Activated T-helper 1 cell treated with Interleukin-2 at 50 U/mL for 16 hours (primary cell): ENCODE results near the gene PDE10A.
"Not testable (repeated sequence)": the region's sequence is repeated elsewhere in the genome, so short reads cannot be mapped to it uniquely, and the experiment has no call there.

Experiments
- DNase-seq: peaks from one replicate; pipeline ENCODE4 v3.0.0-alpha.2; 2020; ENCODE audit warnings: low read depth

The PDE10A gene

DNA sequence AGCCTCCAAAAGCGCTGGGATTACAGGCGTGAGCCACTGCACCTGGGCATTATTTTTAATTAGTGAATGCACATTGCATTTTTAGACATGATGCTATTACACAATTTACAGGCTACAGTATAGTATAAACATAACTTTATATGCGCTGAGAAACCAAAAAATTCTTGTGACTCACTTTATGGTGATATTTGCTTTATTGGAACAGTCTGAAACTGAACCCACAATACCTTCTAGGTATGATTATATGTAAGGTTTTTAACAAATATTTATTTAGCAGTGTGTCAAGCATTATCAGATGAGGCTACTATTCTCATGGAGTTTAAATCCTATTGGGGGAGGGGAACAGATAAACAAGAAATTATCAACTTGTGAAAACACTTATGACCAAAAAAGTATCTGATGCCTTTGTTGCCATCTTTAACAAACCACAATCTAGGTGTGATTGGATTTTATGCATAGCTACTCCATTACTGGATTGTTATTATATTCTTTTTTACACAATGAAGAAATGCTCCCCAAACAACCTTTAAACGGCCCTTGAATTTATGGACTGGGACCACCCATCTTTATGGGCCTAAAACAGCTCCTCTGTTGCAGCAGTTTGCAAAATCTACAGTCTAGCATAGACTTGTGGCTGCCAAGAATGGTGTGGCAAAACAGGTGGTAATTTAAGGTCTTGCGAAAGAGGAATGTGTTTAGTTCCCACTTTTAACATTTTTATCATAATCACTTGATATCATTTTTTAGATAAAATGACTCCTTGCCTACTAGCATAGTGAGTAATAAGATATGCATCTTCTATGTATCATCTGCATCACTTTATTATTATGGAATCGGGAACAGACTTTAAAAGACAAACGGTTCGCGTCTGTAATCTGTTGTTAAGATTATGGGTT lies 194.5 kb downstream of the PDE10A start:
- no peak for DNase-seq

DNA sequence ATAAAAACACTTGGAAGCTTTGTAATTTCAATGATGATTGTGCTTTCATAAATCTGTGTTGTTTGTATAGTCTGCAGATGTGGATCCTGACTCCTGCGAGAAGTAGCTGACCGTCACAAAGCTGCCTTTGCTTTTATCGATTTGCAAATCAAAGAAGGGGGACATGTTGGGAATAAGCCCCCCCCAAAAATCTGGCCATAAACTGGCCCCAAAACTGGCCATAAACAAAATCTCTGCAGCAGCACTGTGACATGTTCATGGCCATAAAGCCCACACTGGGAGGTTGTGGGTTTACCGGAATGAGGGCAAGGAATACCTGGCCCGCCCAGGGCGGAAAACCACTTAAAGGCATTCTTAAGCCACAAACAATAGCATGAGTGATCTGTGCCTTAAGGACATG lies 199.5 kb downstream of the PDE10A start:
- not testable (repeated sequence) for DNase-seq

DNA sequence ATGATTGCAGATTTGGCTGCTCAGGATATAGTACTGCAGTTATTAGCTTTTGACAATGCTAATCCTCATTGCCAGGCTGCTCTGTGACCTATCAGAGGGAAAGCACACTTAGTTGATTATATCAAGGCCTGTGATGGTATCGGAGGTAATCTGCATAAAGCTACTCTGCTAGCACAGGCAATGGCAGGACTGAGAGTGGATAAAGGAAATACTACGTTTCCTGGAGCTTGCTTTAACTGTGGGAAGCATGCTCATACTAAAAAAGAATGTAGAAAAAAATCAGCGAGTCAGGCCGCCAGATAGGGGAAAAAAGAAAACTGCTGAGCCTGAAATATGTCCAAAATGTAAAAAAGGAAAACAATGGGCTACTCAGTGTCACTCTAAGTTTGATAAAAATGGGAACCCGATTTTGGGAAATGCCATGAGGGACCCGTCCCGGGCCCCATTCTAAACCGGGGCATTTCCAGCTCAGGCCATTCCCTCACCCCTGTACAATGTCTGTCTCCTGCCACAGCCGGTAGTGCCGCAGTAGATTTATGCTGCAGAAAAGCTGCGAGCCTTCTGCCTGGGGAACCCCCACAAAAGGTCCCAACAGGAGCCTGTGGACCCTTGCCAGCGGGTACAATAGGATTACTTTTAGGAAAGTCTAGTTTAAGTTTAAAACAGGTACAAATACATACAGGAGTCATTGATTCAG lies 203.3 kb downstream of the PDE10A start:
- DNase-seq: not testable (repeated sequence)

DNA sequence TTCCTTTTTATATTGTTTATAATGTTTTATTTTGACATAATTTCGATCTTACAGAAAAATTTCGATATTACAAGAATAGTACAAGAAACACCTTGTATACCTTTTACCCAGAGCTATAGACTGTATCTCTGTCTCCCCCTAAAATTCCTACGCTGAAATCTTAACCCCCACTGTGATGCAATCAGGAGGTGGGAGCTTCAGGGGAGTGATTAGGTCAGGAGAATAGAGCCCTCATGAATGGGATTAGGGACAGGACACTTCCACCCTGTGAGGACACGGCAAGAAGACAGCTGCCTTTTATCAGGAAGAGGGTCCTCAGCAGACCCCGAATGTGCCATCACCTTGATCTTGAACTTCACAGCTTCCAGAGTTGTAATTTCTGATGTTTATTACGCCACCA lies 204.9 kb downstream of the PDE10A start:
- no peak for DNase-seq

DNA sequence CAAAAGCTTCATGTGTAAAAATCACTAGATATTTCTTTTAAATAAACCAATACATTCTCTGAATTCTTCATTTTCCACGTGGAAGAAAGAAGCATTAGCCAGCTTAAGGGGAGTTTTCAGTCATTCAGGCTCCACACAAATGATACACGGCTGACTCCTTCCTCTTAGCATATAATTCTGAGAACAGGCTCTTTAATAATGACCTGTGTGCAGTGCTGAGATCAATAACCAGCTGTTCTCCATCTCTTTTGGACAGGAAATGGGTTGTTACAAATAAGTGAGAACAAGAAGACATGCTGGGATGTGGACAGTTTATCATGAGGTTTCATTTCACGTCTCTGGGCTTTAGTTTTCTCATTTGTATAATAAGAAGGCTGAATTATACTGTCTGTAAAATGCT lies 206.8 kb downstream of the PDE10A start:
- no peak for DNase-seq

DNA sequence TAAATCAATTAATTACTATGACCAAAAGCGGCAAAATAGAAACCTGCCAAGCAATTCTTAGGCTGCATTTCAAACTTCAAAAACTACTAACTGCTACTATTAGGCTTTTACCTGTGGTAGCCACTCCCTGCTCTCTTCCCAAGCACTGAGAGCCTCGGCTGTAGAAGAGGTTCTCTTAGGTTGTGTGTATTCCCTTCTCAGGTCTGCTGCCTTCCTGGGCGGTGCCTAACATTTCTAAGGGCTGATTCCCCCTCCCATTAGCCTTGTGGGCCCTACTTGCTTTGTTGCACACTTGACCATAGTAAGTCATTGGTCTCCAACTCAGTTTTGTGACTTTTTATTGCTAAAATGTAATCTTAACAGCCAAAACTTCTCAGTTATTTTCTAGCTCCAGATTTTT lies 207.6 kb downstream of the PDE10A start:
- no peak for DNase-seq

DNA sequence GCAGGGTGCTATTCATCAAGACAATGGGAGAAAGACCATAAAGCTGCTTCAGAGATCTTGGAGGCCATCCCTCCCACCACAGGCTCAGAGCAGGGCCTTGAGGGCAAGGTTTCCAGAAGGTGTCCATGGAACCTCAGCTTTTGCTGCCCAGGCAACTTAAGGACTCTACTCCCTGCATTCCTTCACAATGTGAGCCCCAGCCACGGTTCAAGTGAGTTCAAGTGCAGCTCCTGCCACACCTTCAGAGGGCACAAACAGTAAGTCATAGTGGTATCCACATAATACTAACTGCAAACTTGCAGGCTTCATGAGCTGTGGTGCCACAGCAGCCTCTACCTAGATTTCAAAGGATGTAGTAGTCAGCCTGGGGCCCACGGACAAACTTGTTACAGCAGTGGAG lies 209.6 kb downstream of the PDE10A start:
- no peak for DNase-seq

DNA sequence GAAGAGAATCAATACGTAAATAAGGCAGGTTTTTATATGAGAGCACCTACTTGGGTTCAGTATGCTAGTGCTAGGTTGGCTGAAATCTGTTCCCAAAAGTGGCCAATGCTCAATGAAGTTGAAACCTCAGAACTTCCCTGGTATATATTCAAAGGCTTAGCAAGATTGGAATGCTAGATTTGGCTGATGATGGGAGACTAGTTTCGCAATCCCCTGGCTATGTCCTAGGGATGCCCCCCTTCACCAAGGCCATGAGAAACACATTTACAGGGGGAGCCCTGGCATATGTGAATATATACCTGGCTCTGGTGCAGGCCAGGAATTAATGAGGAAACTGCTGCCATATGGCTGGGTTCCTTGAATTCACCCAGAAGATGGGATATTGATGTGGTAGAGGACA lies 211.2 kb downstream of the PDE10A start:
- no peak for DNase-seq

DNA sequence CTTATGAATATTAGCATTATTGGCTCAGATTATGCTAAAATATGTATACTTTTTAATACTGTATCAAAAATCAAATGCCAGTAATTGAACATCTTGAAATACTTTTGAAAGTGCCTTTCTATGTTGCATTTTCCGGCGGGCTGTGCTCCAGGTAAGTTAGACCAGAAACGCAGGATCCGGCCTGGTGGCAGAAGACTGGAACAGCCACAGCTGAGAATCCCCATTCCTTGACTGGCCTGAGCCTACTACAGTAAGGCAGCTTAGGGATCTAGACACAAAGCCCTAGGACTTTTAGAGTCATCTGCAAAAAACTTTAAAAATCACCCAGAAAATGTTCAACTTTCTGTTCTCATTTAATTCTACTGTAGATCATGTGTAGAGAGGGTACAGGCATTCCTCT lies 214.8 kb downstream of the PDE10A start:
- no peak for DNase-seq

DNA sequence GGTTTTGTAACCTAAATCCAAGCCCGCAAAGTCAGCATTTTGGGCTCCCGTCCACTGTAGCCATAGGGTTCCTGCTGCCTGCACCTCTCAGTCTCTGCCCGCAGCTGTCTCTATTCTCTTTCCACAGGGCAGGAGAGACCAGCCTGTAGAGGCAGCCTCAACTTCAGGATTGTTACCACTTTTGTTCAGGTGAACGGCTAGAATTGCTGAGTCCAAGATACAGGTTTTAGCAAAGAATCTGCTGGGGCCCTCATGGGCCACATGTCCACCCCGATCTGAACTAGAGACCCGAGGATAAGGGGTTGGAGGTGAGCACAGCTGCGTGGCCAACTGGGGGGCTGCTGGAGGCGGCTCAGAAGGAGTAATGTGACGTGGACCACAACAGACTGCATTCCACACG lies 215.9 kb downstream of the PDE10A start:
- DNase-seq: no peak

DNA sequence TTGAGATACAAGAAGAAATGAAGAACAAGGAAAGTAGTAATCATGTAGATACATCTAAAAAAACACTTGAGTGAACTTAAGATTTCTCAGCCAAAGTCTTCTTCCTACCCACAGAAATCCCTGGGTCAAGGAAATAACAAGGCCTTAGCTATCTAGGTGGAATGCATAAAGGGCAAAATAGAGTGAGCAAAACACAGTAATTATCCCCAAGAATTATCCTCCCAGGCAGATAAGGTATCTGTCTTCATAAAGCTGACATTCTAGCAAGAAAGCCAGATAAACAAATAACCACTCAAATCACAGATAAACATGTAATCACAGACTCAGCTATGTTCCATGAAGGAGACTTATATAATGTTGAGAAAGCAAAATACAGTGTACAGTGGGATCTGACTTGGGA lies 216.7 kb downstream of the PDE10A start:
- no peak for DNase-seq

DNA sequence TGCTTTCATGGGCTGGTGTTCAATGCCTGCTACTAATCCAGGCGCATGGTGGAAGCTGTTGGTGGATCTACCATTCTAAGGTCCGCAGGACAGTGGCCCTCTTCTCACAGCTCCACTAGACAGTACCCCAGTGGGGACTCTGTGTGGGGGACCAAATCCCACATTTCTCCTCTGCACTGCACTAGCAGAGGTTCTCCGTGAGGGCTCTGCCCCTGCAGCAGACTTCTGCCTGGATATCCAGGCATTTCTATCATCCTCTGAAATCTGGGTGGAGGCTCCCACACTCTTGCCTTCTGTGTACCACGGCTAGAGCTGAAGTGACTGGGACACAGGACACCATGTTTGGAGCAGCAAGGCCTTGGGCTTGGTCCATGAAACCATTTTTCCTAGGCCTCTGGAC lies 219.6 kb downstream of the PDE10A start:
- no peak for DNase-seq

DNA sequence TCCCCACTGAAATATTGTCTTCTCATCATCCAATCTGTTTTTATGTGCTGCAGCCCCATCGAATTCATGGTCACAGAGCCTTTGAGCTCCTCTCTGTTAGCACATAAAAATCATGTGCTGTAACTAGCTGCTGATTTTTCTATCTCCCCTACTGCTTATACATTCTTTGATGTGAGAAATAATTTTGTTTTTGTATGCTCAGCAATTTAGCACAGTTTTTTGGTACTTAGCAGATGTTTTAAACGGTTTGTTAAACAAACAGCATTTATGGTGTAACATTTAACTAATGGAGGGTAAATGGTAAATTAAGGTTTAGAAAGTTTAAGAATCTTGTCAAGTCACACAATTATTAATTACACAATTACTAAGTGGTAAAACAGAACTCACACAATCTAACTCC lies 221.9 kb downstream of the PDE10A start:
- DNase-seq: no peak

DNA sequence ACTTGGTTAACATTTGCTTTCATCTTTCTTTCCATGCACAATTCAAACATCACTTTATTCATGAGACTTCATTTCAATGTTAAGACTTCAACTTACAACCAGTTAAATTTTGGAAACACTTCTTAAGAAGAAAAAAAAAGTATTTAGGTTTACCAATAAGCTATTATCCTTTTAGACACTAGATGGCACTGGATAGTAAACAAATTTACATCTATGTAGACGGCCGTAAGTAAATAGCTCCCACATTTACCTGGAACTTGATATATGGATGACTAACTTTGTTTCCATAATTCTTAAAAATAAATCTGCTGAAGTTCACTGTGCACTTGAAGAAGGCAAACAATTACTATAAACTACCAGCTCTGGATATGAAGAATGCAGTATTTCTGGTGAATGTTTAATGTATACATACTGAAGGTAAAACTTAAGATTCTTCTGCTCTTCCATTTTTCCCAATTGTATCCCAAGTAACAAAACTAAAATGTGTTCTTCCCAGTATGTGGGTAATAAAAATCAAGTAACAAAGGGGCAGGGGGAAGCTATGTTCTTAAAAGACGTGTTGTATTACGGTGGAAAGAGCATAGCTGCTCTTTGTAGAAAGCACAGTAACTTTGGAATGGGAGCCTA lies 223.0 kb downstream of the PDE10A start:
- no peak for DNase-seq

DNA sequence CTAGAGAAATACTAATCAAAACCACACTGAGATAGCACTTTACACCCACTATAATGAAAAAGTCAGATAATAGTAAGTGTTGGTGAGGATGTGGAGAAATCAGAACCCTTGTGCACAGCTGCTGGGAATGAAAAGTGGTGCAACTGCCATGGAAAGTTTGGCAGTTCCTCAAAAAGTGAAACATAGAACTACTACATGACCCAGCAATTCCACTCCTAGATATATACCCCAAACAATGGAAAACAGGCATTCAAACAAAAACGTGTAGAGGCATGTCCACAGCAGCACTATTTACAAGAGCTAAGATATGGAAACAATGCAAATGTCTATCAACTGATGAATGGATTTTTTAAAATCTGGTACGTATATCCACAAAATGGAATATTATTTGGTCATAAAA lies 236.1 kb downstream of the PDE10A start:
- DNase-seq: no peak

DNA sequence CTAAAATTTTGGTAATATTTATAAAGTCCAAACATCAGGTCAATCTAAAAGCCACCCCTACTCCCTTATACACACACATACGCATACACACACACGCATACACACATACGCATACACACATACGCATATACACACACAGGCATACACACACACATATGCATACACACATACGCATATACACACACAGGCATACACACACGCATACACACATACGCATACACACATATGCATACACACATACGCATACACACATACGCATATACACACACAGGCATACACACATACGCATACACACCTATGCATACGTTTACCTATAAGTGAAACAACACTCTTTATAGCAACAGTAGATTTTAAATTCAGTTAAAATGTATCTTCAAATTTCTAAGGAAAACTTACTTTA lies 240.8 kb downstream of the PDE10A start:
- DNase-seq: no peak

DNA sequence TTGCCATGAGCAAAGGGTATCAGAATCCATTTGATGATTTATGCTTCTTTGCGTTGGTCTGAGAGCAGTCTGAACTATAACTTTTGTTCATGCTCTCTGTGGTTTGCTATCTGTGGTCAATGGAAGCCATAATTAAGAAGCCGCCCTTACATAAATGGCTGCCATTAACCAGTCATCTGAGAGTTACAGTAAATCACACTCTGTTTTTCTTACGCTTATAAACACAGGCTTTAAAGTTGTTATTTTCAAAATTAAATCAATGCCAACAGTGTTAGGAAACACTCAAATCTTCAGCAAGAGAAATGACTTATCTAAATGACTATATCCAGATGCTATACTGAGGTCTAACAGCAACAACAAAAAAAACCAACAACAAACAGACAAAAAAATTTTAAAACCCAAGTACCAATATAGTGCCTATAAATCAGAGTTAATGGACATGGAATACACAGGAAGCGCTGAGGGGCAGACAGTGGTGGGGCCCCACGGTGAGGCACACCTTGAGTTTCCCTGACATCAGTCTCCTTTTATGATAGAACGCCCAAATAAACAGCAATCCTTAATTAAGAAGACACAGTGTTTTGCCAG lies 245.7 kb downstream of the PDE10A start:
- DNase-seq: no peak

DNA sequence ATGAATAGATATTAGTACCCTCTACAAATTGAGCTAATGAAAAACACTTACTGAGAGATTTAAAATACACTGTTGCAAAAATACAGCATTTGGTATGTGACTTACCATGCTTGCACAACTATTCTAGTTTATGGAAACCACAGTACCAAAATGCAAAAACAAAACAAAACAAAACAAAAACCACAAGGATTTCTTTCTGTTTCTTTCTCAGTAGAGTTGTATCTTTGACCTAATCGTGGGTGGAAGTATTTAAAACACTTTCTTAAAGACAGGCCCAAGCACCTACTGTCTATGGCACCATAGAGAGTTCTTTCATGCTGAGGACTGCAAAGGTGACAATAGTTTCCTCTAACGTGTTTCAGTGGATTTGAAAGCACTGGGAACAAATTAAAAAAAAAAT lies 258.3 kb downstream of the PDE10A start:
- DNase-seq: no peak

DNA sequence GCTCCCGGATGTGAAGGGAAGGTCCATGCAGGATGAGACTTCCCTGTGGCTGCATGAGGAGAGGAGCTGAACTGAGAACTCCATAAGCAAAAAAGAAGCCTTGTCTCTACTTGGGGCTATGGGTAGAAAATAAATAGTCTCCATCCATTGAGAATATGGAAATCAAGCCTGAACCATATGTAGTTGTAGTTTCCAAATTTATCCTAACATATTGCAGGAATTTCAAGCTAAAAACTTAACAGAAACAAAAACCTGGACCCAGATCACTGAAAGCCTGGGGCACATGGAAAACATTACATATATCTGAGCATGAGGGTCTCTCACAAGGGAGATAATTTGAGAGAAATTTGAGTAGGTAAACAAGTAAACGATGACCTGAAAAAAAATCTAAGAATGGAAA lies 258.7 kb downstream of the PDE10A start:
- no peak for DNase-seq

DNA sequence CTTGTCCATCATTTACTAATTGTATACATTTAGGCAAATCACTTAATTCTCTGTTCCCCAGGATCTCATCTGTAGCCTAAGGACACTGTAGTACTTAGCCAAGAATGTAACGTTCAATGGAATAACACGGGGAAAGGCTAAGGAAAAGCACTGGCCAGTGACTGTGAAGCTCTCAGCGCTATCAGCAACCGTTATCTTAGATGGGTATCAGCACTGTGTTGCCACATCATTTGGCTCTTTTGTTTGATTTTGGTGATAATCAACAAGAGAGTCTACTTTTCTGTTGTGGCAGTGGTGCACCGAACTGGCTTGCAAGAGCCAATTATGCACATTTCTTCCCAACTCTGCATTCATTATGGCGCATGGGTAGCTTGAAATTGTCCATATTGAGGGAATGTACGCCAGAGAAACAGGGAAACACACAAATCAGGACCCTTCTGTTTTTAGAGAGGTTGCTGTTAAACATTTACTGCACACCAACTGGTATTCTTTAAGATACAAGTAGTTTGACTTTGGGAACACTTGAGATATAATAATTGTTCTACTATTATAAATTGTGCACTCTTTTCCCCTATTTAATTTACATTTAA lies 259.9 kb downstream of the PDE10A start:
- DNase-seq: no peak

DNA sequence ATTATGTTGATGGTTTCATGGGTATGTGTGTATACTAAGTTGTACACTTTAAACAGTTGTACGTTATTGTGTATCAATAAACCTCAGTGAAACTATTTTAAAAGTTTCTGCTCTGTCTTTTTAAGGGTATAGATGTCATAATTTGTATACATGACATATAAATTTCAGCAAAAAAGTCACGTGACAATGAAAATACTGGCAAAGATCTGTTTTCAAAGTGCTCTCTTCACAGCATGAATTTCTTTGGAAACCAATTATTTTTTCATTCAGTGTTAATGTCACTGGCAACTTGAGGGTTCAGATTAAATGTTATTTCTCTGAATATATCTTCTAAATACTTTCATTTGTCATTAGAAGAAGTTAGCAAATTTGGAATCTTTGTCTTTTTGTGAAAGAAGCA lies 261.9 kb downstream of the PDE10A start:
- DNase-seq: no peak

DNA sequence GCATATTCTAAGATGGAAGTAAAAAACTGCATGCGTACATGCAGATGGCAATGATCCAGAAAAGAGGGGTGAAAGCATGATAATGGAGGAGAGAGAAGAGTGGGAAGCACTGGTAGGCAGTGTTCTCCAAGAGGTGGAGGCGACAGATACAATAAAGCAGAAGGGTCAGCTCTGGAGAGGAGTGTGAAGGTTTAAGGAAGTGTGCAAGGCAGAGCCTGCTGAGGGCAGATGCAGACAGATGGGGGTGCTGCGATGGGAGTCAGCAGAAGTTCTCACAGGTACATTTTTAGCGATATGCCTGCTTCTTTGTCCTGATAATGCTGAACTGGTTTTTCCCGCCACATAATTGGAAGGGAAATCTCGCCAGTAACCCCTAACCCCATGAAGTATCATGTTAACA lies 272.6 kb downstream of the PDE10A start:
- no peak for DNase-seq
